Loucy (cell line): ENCODE data around the gene PIGN.

ENCODE experiments used
- H2AFZ ChIP-seq: fragments of 200-600 bp; sonication (generic); 2 replicates; pipeline ENCODE4 v1.6.0; 2016; ENCODE audit warnings: antibody characterized with exemption, mild to moderate bottlenecking, low read length, moderate library complexity
- H3F3A ChIP-seq: fragments of 200-600 bp; 2 replicates; pipeline ENCODE4 v1.6.0; 2016; ENCODE audit warnings: antibody characterized with exemption, low read depth, mild to moderate bottlenecking
- H3K27me3 ChIP-seq: fragments of 200-600 bp; sonication (generic); 2 replicates; pipeline ENCODE4 v1.6.1; 2014; ENCODE audit warnings: low read length, mild to moderate bottlenecking; ENCODE audit not compliant: insufficient read depth, poor library complexity, severe bottlenecking
- H3K36me3 ChIP-seq: fragments of 200-600 bp; sonication (generic); 2 replicates; pipeline ENCODE4 v1.6.1; 2016; ENCODE audit warnings: low read length; ENCODE audit not compliant: insufficient read depth
- H3K4me1 ChIP-seq: fragments of 200-600 bp; sonication (generic); 2 replicates; pipeline ENCODE4 v1.5.1; 2014; ENCODE audit warnings: low read length, mild to moderate bottlenecking; ENCODE audit not compliant: insufficient read depth, poor library complexity, severe bottlenecking
- H3K4me2 ChIP-seq: fragments of 200-600 bp; sonication (generic); 2 replicates; pipeline ENCODE4 v1.6.0; 2014; ENCODE audit warnings: antibody characterized with exemption, low read length, low read depth, mild to moderate bottlenecking; ENCODE audit not compliant: poor library complexity, severe bottlenecking
- H3K4me3 ChIP-seq: fragments of 200-600 bp; sonication (generic); 2 replicates; pipeline ENCODE4 v1.5.1; 2014; ENCODE audit warnings: low read length, mild to moderate bottlenecking, mixed read lengths; ENCODE audit not compliant: poor library complexity, severe bottlenecking
- H3K79me2 ChIP-seq: fragments of 200-600 bp; sonication (generic); 2 replicates; pipeline ENCODE4 v1.6.1; 2014; ENCODE audit warnings: low read length; ENCODE audit not compliant: insufficient read depth
- H3K9ac ChIP-seq: fragments of 200-600 bp; sonication (generic); 2 replicates; pipeline ENCODE4 v1.6.0; 2014; ENCODE audit warnings: mild to moderate bottlenecking, low read depth, low read length, moderate library complexity; ENCODE audit not compliant: poor library complexity, severe bottlenecking
- H3K9me2 ChIP-seq: fragments of 200-600 bp; sonication (generic); replicated peaks from 2 replicates; pipeline ENCODE4 v1.6.1; 2016; ENCODE audit warnings: low read depth, low read length, mixed read lengths
- H3K9me3 ChIP-seq: fragments of 200-600 bp; sonication (generic); 2 replicates; pipeline ENCODE4 v1.6.1; 2014; ENCODE audit warnings: mild to moderate bottlenecking, antibody characterized with exemption, low read length, low read depth; ENCODE audit not compliant: insufficient read depth
- H4K20me1 ChIP-seq: fragments of 200-600 bp; sonication (generic); 2 replicates; pipeline ENCODE4 v1.6.0; 2014; ENCODE audit warnings: antibody characterized with exemption, low read length, mild to moderate bottlenecking; ENCODE audit not compliant: insufficient read depth, poor library complexity, severe bottlenecking
- EZH2phosphoT487 ChIP-seq: fragments of 200-600 bp; IDR thresholded peaks from 2 replicates; pipeline ENCODE4 v1.6.1; 2018; ENCODE audit warnings: antibody characterized with exemption, mild to moderate bottlenecking, moderate library complexity, borderline replicate concordance
- TF ChIP-seq, protein P1 (sequence below): fragments of 200-600 bp; sonication (generic); conservative IDR thresholded peaks from 2 replicates; pipeline ENCODE4 v1.5.1; 2014; ENCODE audit warnings: mild to moderate bottlenecking, antibody characterized with exemption, low read length

Gene PIGN

DNA sequence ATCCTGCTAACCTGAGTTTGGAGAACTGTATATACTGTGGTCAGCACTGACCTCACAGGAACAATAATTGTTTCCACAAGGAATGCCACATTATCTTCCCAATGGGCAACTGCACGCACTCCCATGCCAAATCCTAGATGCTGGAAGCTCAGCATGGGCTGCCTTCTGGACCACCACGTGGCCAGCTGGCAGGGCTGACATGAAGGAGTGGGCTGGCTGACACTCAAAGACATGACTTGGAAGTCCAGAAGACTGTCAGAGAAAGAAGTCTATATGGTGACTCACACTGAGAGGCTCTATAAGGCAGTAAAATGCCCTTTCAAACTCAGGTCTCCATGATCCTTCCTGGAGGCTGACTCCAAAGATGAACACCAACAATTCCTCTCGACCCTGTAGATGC is 195.7 kb downstream of the PIGN start:
- no peaks in the 10 kb centered on the region for H4K20me1 ChIP-seq
- H3K36me3 ChIP-seq = no peaks in the 10 kb centered on the region
- no peak overlapping the region for H3K4me3 ChIP-seq
- H3K9ac ChIP-seq = no peak overlapping the region
- H3K27me3 ChIP-seq = no peaks in the 10 kb centered on the region
- no peaks in the 10 kb centered on the region for H3F3A ChIP-seq
- H3K9me3 ChIP-seq = no peaks in the 10 kb centered on the region
- H3K9me2 ChIP-seq = no peaks in the 10 kb centered on the region
- H2AFZ ChIP-seq = no peak overlapping the region
- H3K4me2 ChIP-seq = no peak overlapping the region
- TF ChIP-seq, protein P1, sequence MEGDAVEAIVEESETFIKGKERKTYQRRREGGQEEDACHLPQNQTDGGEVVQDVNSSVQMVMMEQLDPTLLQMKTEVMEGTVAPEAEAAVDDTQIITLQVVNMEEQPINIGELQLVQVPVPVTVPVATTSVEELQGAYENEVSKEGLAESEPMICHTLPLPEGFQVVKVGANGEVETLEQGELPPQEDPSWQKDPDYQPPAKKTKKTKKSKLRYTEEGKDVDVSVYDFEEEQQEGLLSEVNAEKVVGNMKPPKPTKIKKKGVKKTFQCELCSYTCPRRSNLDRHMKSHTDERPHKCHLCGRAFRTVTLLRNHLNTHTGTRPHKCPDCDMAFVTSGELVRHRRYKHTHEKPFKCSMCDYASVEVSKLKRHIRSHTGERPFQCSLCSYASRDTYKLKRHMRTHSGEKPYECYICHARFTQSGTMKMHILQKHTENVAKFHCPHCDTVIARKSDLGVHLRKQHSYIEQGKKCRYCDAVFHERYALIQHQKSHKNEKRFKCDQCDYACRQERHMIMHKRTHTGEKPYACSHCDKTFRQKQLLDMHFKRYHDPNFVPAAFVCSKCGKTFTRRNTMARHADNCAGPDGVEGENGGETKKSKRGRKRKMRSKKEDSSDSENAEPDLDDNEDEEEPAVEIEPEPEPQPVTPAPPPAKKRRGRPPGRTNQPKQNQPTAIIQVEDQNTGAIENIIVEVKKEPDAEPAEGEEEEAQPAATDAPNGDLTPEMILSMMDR = no peak
- TF ChIP-seq EZH2phosphoT487 = no peak
- no peaks in the 10 kb centered on the region for H3K79me2 ChIP-seq
- H3K4me1 ChIP-seq = no peaks in the 10 kb centered on the region
